EL (cell line): Measurements from ENCODE around the gene CACNA2D3.
A peak's percentile ranks its signal among the peaks of the same experiment; 100 is the strongest.

ENCODE experiments used
- DNase-seq: peaks from one replicate; pipeline ENCODE4 v3.0.0-alpha.2; 2016

CACNA2D3 gene

GRCh38 chr3:54344601-54345231, 222.4 kb downstream of the CACNA2D3 start:
- no peak for DNase-seq

GRCh38 chr3:54345847-54346375, 223.6 kb downstream of the CACNA2D3 start:
- DNase-seq: no peak

- DNase-seq: no peak
These were observed 224.7 kb downstream of the CACNA2D3 start for GRCh38 chr3:54347060-54347459.

GRCh38 chr3:54347933-54348332, 225.6 kb downstream of the CACNA2D3 start:
- DNase-seq: no peak

- no peak for DNase-seq
These were observed 226.9 kb downstream of the CACNA2D3 start for GRCh38 chr3:54349231-54349652.

GRCh38 chr3:54349691-54350090, 227.3 kb downstream of the CACNA2D3 start:
- DNase-seq: no peak

- DNase-seq: no peak
These were observed 231.2 kb downstream of the CACNA2D3 start for GRCh38 chr3:54353546-54353945.

- no peak for DNase-seq
These were observed 231.6 kb downstream of the CACNA2D3 start for GRCh38 chr3:54353946-54354345.

GRCh38 chr3:54355800-54356199, 233.4 kb downstream of the CACNA2D3 start:
- no peak for DNase-seq

GRCh38 chr3:54356261-54357045, 234.1 kb downstream of the CACNA2D3 start:
- no peak for DNase-seq

GRCh38 chr3:54357301-54357700, 234.9 kb downstream of the CACNA2D3 start:
- no peak for DNase-seq

- DNase-seq: no peak
These were observed 236.0 kb downstream of the CACNA2D3 start for GRCh38 chr3:54358316-54358715.

GRCh38 chr3:54358969-54359694, 236.8 kb downstream of the CACNA2D3 start:
- DNase-seq: no peak

- DNase-seq: no peak
These were observed 238.0 kb downstream of the CACNA2D3 start for GRCh38 chr3:54360320-54360719.

GRCh38 chr3:54361746-54362283, 239.5 kb downstream of the CACNA2D3 start:
- DNase-seq: no peak

GRCh38 chr3:54366007-54366750, 243.8 kb downstream of the CACNA2D3 start:
- DNase-seq: no peak

GRCh38 chr3:54366839-54367238, 244.5 kb downstream of the CACNA2D3 start:
- no peak for DNase-seq

- DNase-seq: no peak
These were observed 249.9 kb downstream of the CACNA2D3 start for GRCh38 chr3:54372232-54372631.

- DNase-seq: peak; percentile 1
These were observed 252.0 kb downstream of the CACNA2D3 start for GRCh38 chr3:54374214-54374852.

GRCh38 chr3:54376142-54376807, 253.9 kb downstream of the CACNA2D3 start:
- DNase-seq: no peak

- DNase-seq: no peak
These were observed 254.7 kb downstream of the CACNA2D3 start for GRCh38 chr3:54376939-54377578.
